ENCODE measurements around the gene GFRA4. TPM values are rescaled to one million over a fixed set of nuclear protein-coding genes. Genes with fewer than 3 reads are reported as not detected.

Gene GFRA4, protein sequence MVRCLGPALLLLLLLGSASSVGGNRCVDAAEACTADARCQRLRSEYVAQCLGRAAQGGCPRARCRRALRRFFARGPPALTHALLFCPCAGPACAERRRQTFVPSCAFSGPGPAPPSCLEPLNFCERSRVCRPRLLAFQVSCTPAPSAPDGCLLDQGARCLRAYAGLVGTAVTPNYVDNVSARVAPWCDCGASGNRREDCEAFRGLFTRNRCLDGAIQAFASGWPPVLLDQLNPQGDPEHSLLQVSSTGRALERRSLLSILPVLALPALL
- total RNA-seq: not detected in 2 replicates

DNA sequence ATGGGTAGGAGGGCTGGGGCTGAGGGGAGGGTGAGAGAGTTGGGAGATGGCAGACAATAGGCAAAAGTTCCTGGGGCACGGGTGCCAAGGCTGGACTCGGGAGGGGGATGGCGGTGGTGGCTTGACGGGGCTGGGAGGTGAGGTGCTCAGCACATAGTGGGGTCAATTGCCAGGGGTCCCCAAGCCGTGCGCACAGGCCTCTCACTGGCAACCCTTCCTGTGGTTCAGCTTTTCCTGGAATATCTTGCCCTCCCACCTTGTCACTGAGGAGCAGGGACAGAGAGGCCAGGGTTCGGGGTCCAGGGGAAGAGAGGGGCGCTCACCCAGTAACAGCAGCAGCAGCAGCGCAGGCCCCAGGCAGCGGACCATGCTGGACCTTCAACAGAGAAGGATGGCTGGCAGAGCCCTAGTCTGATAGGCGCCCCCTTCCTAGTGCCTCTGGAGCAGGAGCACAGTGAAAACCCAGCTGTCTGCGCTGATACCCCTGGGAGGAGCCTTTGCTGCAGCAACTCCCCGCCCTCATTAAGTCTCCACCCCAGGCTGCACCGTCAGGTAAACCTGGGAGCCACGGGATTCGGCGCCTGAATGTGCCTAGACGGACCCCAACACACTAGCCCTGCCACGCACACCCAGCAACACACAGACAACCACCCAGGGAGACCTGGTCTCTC lies at the start of gene GFRA4:
Gene GFRA4, minus strand, starts transcription at position 369 of the 671 bp plus-strand sequence. Its CDS starts 0 bp downstream, at position 369.

DNA sequence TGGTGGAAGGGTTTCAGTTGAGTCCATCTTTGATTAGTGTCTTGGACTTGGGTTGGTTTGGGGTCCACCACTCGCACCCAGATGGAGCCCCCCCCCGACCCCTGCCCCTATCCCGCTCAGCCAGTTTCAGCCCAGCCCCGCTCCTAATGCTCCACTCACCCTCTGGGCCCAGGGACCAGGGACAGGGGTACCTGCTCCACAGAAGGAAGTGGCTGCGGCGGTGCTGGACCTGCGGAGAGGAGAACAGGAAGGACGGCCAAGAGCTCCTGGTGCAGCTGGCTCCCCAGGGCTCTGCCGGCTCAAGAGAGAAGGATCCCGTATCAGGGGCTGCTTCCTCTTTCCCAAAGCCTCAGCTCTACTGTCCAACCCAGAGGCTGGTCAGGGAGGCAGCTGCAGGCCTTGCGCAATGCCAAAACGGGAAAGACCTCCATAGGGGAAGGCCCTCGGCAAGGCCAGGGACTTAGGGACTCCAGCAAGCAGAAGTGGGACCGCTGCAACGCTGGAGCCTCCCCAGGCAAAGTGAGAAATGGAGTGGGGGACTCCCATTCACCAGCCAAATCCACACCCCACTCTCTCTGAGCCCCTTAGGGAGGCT lies 49.2 kb upstream of the GFRA4 start, which contains the start of gene SIGLEC1:
Gene SIGLEC1, minus strand, starts transcription at position 322 of the 595 bp plus-strand sequence. CDS start 5,472 bp downstream, outside the sequence.

DNA sequence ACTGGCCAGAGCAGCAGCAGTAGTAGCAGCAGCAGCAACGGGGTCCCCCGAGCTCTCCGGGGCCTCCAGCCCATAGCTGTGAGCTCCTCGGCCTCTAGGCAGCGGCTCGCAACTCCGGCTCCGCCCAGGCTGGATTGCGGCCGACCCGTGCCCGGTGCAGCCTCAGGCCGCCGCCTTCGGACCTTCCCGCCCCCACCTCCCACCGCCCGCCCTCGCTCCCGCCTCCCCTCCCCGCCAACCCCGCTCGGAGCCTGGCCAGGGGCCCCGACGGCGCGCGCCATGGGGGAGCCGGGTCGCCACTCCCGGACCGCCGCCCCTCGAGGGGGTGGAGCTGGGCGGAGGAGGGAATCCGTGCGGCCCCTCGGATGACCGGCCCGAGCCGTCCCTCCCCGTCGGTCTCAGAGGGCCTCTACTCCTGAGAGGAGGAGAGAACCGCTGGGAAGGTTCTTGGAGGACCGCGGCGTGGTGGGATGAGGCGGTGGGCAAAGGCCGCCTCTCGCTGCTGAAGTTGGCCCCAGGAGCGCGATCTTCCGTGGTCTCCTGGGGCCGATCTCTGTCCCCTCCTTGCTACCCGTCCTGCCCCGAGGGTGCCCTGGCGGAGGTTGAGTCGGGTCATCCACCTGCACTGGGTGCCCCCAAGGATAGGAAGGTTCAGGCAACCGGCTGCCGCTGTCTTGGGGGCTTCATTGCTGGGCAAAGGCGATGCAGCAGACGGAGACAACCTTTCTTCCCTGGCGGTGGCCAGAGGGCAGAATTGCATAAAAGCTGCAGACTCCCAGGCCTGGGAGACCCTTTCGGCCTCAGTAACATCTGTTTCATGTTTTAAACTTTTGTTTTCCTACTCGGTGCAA lies 19.0 kb upstream of the GFRA4 start, which contains the start of gene ADAM33:
Gene ADAM33, minus strand, starts transcription at position 80 of the 851 bp plus-strand sequence. Its CDS starts 6 bp downstream, at position 74.

Other genes starting within 250 kb of the GFRA4 start
- gene ATRN, start 192.4 kb downstream of the GFRA4 start, total RNA-seq: 31.3 and 43.4 TPM in 2 replicates
- gene ADAM33, start 18.6 kb upstream of the GFRA4 start, total RNA-seq: 21.9 and 44.4 TPM in 2 replicates
- under 0.01 TPM in 1 of 2 replicates, not detected in the other for gene SIGLEC1, start 49.2 kb upstream of the GFRA4 start, total RNA-seq
- 0.14 and 0.46 TPM in 2 replicates for gene HSPA12B, start 69.3 kb upstream of the GFRA4 start, total RNA-seq
- gene ADISSP, start 104.4 kb upstream of the GFRA4 start, total RNA-seq: 15.1 and 16.5 TPM in 2 replicates
- gene SPEF1, start 118.0 kb upstream of the GFRA4 start, total RNA-seq: 0.14 and 0.28 TPM in 2 replicates
- 70.1 and 101 TPM in 2 replicates for gene CENPB, start 123.3 kb upstream of the GFRA4 start, total RNA-seq
- 18.9 and 20.5 TPM in 2 replicates for gene CDC25B, start 132.9 kb upstream of the GFRA4 start, total RNA-seq
- 13.5 and 15.9 TPM in 2 replicates for gene AP5S1, start 157.1 kb upstream of the GFRA4 start, total RNA-seq
- 12.5 and 16.9 TPM in 2 replicates for gene MAVS, start 183.4 kb upstream of the GFRA4 start, total RNA-seq
- gene PANK2, start 226.0 kb upstream of the GFRA4 start, total RNA-seq: 43.9 and 52.4 TPM in 2 replicates